ENCODE measurements around the gene AEBP2. TPM values are rescaled to one million over a fixed set of nuclear protein-coding genes. Genes with fewer than 3 reads are reported as not detected.
A peak's percentile ranks its signal among the peaks of the same experiment; 100 is the strongest.

Gene AEBP2
- total and polyA plus RNA-seq, 2 of the 13 experiments (the other 11 are each of a cell fraction or from before 2014, with no cell fraction given), result 9.2 to 17.9 TPM

- TF ChIP-seq, protein P1, sequence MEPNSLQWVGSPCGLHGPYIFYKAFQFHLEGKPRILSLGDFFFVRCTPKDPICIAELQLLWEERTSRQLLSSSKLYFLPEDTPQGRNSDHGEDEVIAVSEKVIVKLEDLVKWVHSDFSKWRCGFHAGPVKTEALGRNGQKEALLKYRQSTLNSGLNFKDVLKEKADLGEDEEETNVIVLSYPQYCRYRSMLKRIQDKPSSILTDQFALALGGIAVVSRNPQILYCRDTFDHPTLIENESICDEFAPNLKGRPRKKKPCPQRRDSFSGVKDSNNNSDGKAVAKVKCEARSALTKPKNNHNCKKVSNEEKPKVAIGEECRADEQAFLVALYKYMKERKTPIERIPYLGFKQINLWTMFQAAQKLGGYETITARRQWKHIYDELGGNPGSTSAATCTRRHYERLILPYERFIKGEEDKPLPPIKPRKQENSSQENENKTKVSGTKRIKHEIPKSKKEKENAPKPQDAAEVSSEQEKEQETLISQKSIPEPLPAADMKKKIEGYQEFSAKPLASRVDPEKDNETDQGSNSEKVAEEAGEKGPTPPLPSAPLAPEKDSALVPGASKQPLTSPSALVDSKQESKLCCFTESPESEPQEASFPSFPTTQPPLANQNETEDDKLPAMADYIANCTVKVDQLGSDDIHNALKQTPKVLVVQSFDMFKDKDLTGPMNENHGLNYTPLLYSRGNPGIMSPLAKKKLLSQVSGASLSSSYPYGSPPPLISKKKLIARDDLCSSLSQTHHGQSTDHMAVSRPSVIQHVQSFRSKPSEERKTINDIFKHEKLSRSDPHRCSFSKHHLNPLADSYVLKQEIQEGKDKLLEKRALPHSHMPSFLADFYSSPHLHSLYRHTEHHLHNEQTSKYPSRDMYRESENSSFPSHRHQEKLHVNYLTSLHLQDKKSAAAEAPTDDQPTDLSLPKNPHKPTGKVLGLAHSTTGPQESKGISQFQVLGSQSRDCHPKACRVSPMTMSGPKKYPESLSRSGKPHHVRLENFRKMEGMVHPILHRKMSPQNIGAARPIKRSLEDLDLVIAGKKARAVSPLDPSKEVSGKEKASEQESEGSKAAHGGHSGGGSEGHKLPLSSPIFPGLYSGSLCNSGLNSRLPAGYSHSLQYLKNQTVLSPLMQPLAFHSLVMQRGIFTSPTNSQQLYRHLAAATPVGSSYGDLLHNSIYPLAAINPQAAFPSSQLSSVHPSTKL (CRISPR knock-in tag; IDR thresholded peaks at IDR 0.05), result peak; percentile 42; the same call in 1 of the 2 replicates
- TF ChIP-seq SETDB1 (CRISPR knock-in tag; IDR thresholded peaks at IDR 0.05; ENCODE audit: borderline replicate concordance), result no peak
- TF ChIP-seq, protein P2, sequence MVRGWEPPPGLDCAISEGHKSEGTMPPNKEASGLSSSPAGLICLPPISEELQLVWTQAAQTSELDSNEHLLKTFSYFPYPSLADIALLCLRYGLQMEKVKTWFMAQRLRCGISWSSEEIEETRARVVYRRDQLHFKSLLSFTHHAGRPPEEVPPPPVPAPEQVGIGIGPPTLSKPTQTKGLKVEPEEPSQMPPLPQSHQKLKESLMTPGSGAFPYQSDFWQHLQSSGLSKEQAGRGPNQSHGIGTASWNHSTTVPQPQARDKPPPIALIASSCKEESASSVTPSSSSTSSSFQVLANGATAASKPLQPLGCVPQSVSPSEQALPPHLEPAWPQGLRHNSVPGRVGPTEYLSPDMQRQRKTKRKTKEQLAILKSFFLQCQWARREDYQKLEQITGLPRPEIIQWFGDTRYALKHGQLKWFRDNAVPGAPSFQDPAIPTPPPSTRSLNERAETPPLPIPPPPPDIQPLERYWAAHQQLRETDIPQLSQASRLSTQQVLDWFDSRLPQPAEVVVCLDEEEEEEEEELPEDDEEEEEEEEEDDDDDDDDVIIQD (CRISPR knock-in tag; IDR thresholded peaks at IDR 0.05; ENCODE audit: low read depth), result peak; percentile 51
- 0 out of 2 replicates have a peak, but pooled peaks have one; percentile 27 for TF ChIP-seq ZNF276 (CRISPR knock-in tag; IDR thresholded peaks at IDR 0.05; ENCODE audit: low read depth)
- TF ChIP-seq SKI (IDR thresholded peaks at IDR 0.05; ENCODE audit: partially characterized antibody), result peak; percentile 23
- peak; percentile 47 for TF ChIP-seq ASH2L (IDR thresholded peaks at IDR 0.05; ENCODE audit: insufficient read length, low read depth, low read length)
- peak; percentile 67 for TF ChIP-seq TARDBP (CRISPR knock-in tag; IDR thresholded peaks at IDR 0.05)
- TF ChIP-seq WIZ (CRISPR knock-in tag; IDR thresholded peaks at IDR 0.05), result no peak
- TF ChIP-seq EED (CRISPR knock-in tag; IDR thresholded peaks at IDR 0.05), result no peak
- peak; percentile 60; the same call in 1 of the 2 replicates for TF ChIP-seq ZNF740 (CRISPR knock-in tag; IDR thresholded peaks at IDR 0.05)
- TF ChIP-seq, protein P3, sequence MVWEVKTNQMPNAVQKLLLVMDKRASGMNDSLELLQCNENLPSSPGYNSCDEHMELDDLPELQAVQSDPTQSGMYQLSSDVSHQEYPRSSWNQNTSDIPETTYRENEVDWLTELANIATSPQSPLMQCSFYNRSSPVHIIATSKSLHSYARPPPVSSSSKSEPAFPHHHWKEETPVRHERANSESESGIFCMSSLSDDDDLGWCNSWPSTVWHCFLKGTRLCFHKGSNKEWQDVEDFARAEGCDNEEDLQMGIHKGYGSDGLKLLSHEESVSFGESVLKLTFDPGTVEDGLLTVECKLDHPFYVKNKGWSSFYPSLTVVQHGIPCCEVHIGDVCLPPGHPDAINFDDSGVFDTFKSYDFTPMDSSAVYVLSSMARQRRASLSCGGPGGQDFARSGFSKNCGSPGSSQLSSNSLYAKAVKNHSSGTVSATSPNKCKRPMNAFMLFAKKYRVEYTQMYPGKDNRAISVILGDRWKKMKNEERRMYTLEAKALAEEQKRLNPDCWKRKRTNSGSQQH (CRISPR knock-in tag; IDR thresholded peaks at IDR 0.05; ENCODE audit: low read depth), result peak; percentile 61; the same call in 1 of the 2 replicates
- no peak for TF ChIP-seq PAWR (CRISPR knock-in tag; IDR thresholded peaks at IDR 0.05; ENCODE audit: borderline replicate concordance)
- no peak for TF ChIP-seq MIER2 (CRISPR knock-in tag; IDR thresholded peaks at IDR 0.05)
- peak; percentile 88; the same call in 1 of the 2 replicates for TF ChIP-seq ZFP37 (CRISPR knock-in tag; IDR thresholded peaks at IDR 0.05; ENCODE audit: borderline replicate concordance)
- peak; percentile 87 for TF ChIP-seq SRY (CRISPR knock-in tag; IDR thresholded peaks at IDR 0.05)
- peak; percentile 8; the same call in 1 of the 2 replicates for TF ChIP-seq ZNF225 (CRISPR knock-in tag; IDR thresholded peaks at IDR 0.05)
- TF ChIP-seq RFX3 (CRISPR knock-in tag; IDR thresholded peaks at IDR 0.05), result no peak
- no peak for TF ChIP-seq XBP1 (CRISPR knock-in tag; IDR thresholded peaks at IDR 0.05)
- TF ChIP-seq YEATS2 (CRISPR knock-in tag; IDR thresholded peaks at IDR 0.05; ENCODE audit: borderline replicate concordance), result peak; percentile 63; the same call in 1 of the 2 replicates
- no peak for TF ChIP-seq NFRKB (IDR thresholded peaks at IDR 0.05)
Measured at GRCh38 chr12:19439059-19440018, at the start of gene AEBP2 (continued).
